ENCODE measurements around the gene DCUN1D4.

DCUN1D4 gene

DNA sequence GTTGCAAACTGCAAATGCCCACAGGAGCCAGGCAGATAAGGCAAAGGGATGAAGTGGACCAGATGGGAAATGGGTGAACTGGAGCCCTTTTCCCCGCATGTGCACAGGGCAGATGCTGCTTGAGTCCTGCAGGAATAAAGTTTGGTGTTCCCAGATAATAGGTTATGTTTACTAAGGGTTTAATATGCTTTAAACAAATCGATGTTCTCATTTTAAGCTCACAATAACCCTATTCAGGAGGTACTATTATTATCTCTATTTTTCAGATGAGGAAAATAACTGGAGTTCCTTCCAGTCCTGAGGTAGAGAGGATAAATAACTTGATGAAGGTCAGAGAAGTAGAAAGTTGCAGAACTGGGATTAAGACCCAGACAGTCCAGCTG, 99.9 kb downstream of the DCUN1D4 start:
- H3K4me1 Mint-ChIP-seq (ENCODE audit: low read depth), result no peaks in the 10 kb centered on the region
- H3K4me3 Mint-ChIP-seq, result no peak overlapping the region
- H3K36me3 Mint-ChIP-seq (ENCODE audit: low read depth), result no peaks in the 10 kb centered on the region
- H3K27ac Mint-ChIP-seq, result no peak overlapping the region
- no peaks in the 10 kb centered on the region for H3K27me3 Mint-ChIP-seq (ENCODE audit: low read depth)
- peaks cover 24% of the 10 kb centered on the region for H3K9me3 Mint-ChIP-seq

DNA sequence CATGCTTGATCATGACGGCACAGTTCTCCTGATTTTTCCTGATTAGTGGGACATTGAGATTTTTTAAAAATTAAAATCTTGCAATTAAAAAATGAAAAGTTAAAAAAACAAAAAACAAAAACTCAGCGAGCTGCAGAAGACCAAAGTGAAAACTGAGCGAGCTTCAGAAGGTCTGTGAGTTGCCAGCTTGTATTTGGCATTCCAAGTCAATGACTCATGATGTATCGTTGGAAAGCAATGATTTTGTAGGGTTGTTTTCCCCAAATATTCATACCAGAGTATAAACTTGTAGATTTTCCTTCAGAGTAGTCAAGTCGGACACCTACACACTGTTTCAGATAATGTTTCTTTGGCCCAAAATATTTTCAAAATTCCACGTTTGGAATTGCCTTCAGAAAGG, 100.3 kb downstream of the DCUN1D4 start:
- H3K4me3 Mint-ChIP-seq, result no peak overlapping the region

DNA sequence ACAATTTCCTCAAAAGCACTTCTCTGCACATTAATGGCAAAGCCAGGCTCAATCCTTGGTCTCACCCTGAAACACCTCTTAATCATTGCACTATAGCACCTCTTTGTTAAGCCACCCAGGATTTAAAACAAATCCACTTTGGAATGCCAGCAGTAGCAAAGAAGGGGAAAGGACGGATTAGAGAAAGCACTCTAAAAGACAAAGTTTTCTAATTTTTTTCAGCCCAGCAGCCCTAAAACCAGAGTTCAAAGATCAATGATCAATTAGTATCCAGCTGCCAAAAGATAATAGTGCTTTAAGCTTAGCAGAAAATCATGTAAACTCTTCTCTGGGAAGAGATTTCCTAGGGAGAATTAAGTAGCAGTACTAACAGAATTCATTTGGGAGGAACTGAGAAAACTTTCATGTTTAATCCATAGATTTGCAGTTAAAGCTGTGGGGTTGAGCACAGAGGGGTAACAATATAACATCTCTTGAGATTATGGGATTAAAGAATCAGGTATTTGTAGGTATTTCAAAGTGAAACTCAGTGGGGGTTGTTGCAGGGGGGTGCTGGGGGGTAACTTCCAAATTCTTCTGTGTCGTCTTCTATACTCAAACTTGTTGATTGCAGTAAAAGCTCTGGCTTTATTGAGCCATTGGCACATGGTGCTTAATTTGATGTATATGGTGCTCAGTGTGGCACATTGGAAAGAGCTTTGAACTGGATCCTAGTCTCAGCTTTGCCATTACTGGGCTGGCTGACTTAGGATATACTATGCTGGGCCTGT, 115.4 kb downstream of the DCUN1D4 start:
- H3K9me3 Mint-ChIP-seq, result peaks cover 8% of the 10 kb centered on the region
- H3K36me3 Mint-ChIP-seq (ENCODE audit: low read depth), result no peaks in the 10 kb centered on the region
- no peaks in the 10 kb centered on the region for H3K4me1 Mint-ChIP-seq (ENCODE audit: low read depth)
- no peak overlapping the region for H3K27ac Mint-ChIP-seq
- H3K27me3 Mint-ChIP-seq (ENCODE audit: low read depth), result peaks cover 7% of the 10 kb centered on the region
- no peak overlapping the region for H3K4me3 Mint-ChIP-seq

More for the DNA sequence above, 100.3 kb downstream of the DCUN1D4 start:
- Mint-ChIP-seq H3K36me3 (ENCODE audit: low read depth) (no peaks in the 10 kb centered on the region), H3K4me1 (ENCODE audit: low read depth) (no peaks in the 10 kb centered on the region), H3K27me3 (ENCODE audit: low read depth) (no peaks in the 10 kb centered on the region), H3K27ac (no peak overlapping the region), H3K9me3 (peaks cover 24% of the 10 kb centered on the region)

DNA sequence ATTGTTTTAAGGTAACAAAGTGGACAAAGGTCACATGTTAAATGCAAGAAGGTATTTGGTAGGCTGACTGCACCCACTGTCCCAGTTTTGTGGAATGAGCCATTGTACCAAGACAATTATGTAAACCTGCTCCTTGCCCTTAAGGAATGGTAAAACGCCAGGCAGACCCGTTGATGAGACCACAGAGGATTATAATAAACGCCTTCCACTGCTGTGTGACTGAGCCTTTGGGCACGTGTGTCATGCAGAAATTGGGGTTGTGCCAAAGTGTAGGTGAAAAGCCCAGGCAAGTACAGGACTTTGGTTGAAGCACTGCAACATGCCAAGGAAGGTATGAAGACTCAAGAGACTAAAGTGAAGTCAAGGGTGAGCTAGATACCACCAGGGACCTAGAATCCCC, 117.5 kb downstream of the DCUN1D4 start:
- Mint-ChIP-seq H3K9me3 (no peaks in the 10 kb centered on the region), H3K4me3 (no peak overlapping the region), H3K27ac (no peak overlapping the region), H3K27me3 (ENCODE audit: low read depth) (peaks cover 11% of the 10 kb centered on the region), H3K36me3 (ENCODE audit: low read depth) (no peaks in the 10 kb centered on the region), H3K4me1 (ENCODE audit: low read depth) (no peaks in the 10 kb centered on the region)

DNA sequence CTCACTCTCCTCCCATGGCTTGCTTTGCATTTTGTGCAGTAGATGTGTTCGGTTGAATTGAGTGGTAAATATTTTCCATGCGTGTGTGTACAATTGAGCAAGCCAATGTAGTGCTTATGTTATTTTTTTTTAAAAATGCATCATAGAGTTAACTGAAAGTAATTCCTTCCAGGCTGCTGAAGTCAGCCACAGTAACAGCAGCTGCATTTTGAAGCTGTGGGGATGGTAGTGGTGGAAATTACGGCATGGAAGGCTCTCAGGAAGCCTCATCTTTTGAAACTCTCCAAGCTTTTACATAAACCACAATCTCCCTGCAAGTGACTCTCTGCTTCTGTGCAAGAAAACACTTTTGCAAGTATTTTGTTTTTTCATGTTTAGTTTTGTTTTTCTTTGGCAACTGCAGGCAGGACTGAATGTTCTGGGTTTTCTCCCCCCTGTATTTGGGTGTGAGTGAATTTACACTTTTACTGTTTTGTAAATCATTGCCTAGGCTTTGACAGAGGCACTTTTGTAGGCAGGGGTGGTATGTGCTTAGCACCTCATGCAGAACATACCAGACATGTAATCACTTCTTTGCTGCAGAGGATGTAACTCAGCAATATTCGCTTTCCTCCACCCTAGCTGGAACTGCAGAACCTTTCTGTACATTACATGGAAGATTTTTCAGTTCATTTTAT, 121.0 kb downstream of the DCUN1D4 start:
- no peaks in the 10 kb centered on the region for H3K36me3 Mint-ChIP-seq (ENCODE audit: low read depth)
- no peaks in the 10 kb centered on the region for H3K9me3 Mint-ChIP-seq
- H3K4me3 Mint-ChIP-seq, result no peak overlapping the region
- H3K27ac Mint-ChIP-seq, result no peak overlapping the region
- H3K27me3 Mint-ChIP-seq (ENCODE audit: low read depth), result peaks cover 11% of the 10 kb centered on the region
- no peaks in the 10 kb centered on the region for H3K4me1 Mint-ChIP-seq (ENCODE audit: low read depth)

DNA sequence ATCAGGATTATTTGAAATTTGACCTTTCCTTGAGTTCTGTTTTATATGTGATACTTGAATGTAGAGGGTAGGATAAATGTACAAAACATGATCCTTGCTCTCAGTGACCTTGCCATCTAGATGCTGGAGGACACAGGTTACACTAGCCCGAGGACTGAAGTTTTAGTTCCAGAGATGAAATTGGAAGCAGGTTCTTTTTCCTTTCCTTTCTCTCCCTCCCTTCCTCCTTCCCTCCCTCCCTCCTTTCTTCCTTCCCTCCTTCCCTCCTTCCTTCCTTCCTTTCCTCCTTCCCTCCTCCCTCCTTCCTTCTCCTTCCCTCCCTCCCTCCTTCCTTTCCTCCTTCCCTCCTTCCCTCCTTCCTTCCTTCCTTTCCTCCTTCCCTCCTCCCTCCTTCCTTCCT, 122.9 kb downstream of the DCUN1D4 start:
- Mint-ChIP-seq H3K9me3 (no peaks in the 10 kb centered on the region), H3K4me1 (ENCODE audit: low read depth) (no peaks in the 10 kb centered on the region), H3K27me3 (ENCODE audit: low read depth) (peaks cover 11% of the 10 kb centered on the region), H3K27ac (no peak overlapping the region), H3K36me3 (ENCODE audit: low read depth) (no peaks in the 10 kb centered on the region), H3K4me3 (no peak overlapping the region)
